Fibroblast of villous mesenchyme (primary cell): ENCODE results near the gene IL36B. TPM values are rescaled to one million over a fixed set of nuclear protein-coding genes. Genes with fewer than 3 reads are reported as not detected.

Experiments used
- DNase-seq: peaks from one replicate; pipeline ENCODE4 v3.0.0-alpha.2; 2010; ENCODE audit warnings: low read depth
- H3K4me3 ChIP-seq: 2 replicates; pipeline ENCODE4 v1.5.1; 2011; ENCODE audit warnings: low read depth, mild to moderate bottlenecking, low read length
- CTCF ChIP-seq: IDR thresholded peaks from 2 replicates; pipeline ENCODE4 v1.5.1; 2012; ENCODE audit warnings: low read depth, mild to moderate bottlenecking, low read length; ENCODE audit not compliant: insufficient read depth
- total RNA-seq: library from RNA; depleted of rRNA; stranded (reverse); fragments of >200 nt; gene quantifications from 2 replicates; pipeline ENCODE4 v1.2.3, GENCODE V29; 2012

The IL36B gene
- total RNA-seq, 1 donor = not detected

GRCh38 chr2:113028112-113028511 lies 24.6 kb downstream of the IL36B start:
- TF ChIP-seq CTCF = no peak
- H3K4me3 ChIP-seq = no peak overlapping the region
- DNase-seq = no peak

- TF ChIP-seq CTCF = no peak
- no peak for DNase-seq
- H3K4me3 ChIP-seq = no peak overlapping the region
These were observed 25.0 kb downstream of the IL36B start for GRCh38 chr2:113027691-113028090.

GRCh38 chr2:113025737-113026136 lies 26.9 kb downstream of the IL36B start:
- no peak for DNase-seq
- TF ChIP-seq CTCF = no peak
- no peak overlapping the region for H3K4me3 ChIP-seq

- H3K4me3 ChIP-seq = no peak overlapping the region
- no peak for TF ChIP-seq CTCF
These were observed 27.9 kb downstream of the IL36B start for GRCh38 chr2:113024764-113025163.

GRCh38 chr2:113021312-113021711 lies 31.4 kb downstream of the IL36B start:
- no peak for TF ChIP-seq CTCF
- no peak overlapping the region for H3K4me3 ChIP-seq
- no peak for DNase-seq

More at GRCh38 chr2:113024764-113025163, 27.9 kb downstream of the IL36B start:
- DNase-seq = no peak

- H3K4me3 ChIP-seq = no peak overlapping the region
- DNase-seq = no peak
- no peak for TF ChIP-seq CTCF
These were observed 34.2 kb downstream of the IL36B start for GRCh38 chr2:113018509-113018908.

GRCh38 chr2:113015655-113016054 lies 37.0 kb downstream of the IL36B start:
- no peak overlapping the region for H3K4me3 ChIP-seq
- DNase-seq = no peak
- TF ChIP-seq CTCF = no peak
